VCaP (cell line): ENCODE results near the gene LRRC14B.

ENCODE experiments used
- H3K27ac ChIP-seq: fragments of 450-650 bp; 2 replicates; pipeline ENCODE4 v1.5.1; 2017
- TF ChIP-seq, protein P1 (sequence below): fragments of 450-650 bp; conservative IDR thresholded peaks from 2 replicates; pipeline ENCODE4 v1.5.1; 2017; ENCODE audit warnings: mild to moderate bottlenecking, moderate library complexity

Gene LRRC14B

DNA sequence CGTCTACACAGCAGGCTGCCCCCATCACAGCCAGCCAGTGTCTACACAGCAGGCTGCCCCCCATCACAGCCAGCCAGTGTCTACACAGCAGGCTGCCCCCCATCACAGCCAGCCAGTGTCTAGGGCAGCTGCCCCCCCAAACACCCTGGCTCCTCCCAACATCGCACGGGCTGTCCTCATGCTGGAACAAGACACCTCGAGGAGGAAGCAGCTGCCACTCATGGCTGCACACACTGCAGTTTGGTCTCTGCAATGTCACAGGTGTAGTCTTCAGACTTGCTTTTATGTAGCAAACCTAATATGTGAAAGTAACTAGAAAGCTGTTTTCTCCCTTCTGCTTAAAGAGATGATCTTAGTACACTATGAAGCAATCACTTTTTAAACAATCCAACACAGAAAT is 9.7 kb downstream of the LRRC14B start:
- TF ChIP-seq, protein P1, sequence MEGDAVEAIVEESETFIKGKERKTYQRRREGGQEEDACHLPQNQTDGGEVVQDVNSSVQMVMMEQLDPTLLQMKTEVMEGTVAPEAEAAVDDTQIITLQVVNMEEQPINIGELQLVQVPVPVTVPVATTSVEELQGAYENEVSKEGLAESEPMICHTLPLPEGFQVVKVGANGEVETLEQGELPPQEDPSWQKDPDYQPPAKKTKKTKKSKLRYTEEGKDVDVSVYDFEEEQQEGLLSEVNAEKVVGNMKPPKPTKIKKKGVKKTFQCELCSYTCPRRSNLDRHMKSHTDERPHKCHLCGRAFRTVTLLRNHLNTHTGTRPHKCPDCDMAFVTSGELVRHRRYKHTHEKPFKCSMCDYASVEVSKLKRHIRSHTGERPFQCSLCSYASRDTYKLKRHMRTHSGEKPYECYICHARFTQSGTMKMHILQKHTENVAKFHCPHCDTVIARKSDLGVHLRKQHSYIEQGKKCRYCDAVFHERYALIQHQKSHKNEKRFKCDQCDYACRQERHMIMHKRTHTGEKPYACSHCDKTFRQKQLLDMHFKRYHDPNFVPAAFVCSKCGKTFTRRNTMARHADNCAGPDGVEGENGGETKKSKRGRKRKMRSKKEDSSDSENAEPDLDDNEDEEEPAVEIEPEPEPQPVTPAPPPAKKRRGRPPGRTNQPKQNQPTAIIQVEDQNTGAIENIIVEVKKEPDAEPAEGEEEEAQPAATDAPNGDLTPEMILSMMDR: no peak
- no peak overlapping the region for H3K27ac ChIP-seq

DNA sequence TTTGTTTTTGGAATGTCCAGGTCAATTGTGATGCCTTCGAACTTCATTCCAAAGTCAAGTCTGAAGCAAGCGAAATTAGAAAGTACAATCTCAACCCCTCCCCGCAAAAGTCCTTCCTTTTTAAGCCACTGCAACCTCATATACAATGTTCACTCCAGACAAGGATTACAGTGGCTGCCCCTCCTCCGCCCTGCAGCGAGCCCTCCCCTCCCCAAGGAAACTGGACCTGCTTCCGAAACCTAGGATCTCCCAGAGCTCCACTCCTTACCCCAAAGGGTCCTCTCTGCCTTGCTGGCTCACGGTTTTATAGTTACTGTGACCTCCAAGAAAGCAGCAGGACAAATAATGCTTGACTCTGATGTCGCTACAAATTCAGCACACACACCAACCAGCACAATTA is 10.4 kb downstream of the LRRC14B start:
- TF ChIP-seq, protein P1: no peak
- no peak overlapping the region for H3K27ac ChIP-seq

DNA sequence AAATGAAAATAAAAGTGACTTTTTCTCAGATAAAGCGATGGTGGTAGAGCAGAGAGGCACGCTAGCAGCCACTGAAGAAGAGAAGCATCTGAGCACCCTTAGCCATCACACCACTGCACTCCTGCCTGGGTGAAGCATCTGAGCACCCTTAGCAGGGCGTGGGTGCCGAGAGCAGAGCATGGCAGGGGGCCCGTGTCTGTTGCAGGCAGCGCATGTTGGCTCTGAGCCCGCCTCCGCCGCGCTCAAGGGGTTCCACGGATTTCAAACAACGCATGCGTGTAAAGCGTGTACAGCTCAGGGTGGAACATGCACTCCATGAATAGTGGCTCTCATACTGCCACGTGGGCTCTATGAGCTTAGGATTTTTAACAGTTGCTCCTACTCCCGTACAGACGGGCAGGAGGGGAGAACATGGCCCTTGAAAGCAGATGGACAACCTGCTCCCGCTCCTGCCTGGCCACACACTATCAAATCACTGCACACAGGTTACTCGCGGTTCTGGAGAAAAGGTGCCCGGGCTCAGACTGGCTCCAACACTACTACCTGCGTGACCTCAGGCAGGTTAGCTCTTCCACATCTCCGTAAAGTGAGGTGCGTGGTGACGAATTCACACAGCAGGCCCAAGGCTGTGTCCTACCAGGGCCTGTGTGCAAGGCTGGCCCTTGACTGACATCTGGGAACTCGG is 12.1 kb downstream of the LRRC14B start:
- H3K27ac ChIP-seq: no peak overlapping the region
- TF ChIP-seq, protein P1: no peak

DNA sequence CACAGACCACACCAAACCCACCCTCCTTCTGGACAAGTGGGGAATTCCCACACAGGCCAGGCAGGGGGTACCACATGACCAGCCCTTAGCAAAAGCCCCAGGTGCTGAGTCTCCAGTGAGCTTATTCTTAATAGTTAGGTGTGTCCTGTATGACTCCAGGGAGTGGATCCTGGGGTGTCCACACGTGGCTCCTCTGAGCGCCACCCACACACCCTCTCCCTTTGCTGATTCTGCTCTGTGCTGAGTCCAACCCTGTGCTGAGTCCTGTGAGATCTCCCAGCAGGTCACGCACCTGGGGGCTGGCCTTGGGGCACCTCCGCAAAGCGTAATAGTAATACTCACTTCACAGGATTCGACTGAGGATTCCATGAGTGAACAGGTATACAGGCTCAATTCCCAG is 12.7 kb downstream of the LRRC14B start:
- H3K27ac ChIP-seq: no peak overlapping the region
- TF ChIP-seq, protein P1: no peak

DNA sequence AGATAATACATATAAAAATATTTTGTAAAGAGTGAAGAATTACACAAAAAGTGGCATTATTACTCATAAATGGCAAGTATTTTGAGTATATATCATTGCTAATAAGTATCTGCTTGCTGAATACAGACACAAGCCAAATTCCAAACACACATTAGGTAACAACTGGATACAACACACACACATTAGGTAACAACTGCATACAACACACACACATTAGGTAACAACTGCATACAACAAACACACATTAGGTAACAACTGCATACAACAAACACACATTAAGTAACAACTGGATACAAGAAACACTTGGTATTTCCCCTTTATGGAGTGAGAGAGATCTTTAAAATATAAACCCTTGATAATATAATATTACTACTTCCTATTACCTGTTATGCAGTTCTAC is 13.2 kb downstream of the LRRC14B start:
- TF ChIP-seq, protein P1: no peak
- no peak overlapping the region for H3K27ac ChIP-seq

DNA sequence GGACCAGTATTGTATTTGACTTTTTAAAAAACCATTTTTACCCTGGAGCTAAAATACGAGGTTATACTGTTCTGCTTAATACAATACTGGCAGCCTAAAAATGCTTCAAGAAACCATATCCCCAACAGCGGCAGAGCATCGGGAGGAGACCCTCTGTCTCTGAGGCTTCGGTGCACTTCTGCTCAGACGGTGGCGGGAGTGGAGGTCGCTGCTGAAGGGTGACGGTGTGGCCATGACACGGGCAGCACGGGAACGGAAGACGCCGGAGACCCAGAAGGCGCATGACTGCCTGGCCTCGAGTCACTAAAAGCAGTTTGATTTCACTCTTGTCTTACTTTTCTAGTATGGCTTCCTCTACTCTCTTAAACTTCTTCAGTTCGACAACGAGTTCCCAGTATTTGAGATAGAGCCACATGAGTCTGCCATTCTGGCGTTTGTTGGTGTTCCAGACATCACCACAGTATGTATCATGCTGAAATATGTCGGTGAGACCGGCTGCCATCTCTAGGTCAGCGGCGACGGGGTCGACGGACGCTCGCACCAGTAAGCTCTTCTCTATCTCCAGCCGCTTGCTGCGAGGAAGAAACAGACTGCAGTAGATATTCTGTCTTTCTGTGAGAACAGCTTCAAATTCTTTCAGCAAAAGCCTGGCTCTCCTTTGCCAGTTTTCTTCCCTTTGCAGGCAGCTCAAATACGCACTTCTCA is 13.8 kb downstream of the LRRC14B start:
- TF ChIP-seq, protein P1: no peak
- no peak overlapping the region for H3K27ac ChIP-seq

DNA sequence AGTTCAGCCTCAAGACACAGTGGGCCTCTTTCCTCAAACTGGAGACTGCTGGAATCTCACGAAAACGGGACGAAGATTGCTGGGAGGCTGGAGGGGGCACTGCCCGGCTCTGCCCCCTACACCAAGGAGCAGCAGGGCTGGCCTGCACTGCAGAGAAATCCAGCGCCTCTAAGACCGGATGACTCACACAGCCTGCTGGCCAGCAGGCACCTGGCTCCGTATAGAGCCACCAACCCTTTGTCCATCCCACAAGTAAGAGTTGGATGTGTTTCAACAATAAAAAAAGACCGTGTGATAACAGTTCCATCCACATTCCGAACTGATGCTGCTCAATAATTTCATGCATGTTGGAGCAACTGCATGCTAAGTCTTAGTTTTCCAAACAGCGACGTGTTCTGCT is 15.1 kb downstream of the LRRC14B start:
- TF ChIP-seq, protein P1: no peak
- H3K27ac ChIP-seq: no peak overlapping the region
